Ovary (tissue), 3 donors: Measurements from ENCODE around the gene HNRNPLL.

Experiments used
- POLR2A ChIP-seq: fragments of 450-650 bp; IDR thresholded peaks from one replicate; pipeline ENCODE4 v1.6.1; 2017; ENCODE audit warnings: antibody characterized with exemption, mild to moderate bottlenecking, moderate library complexity
- TF ChIP-seq, protein P1 (sequence below), 3 donors: fragments of 450-650 bp in 2 of 3; fragments of 200-600 bp in 1 of 3; IDR thresholded peaks; one replicate each; pipeline versions ENCODE4 v1.5.1 to v1.8.0; 2016 to 2022; ENCODE audit warnings: antibody characterized with exemption in 3 of 3, mild to moderate bottlenecking in 1 of 3
- donor health status: DM: no; HTN: no; CAD: no.

DNA sequence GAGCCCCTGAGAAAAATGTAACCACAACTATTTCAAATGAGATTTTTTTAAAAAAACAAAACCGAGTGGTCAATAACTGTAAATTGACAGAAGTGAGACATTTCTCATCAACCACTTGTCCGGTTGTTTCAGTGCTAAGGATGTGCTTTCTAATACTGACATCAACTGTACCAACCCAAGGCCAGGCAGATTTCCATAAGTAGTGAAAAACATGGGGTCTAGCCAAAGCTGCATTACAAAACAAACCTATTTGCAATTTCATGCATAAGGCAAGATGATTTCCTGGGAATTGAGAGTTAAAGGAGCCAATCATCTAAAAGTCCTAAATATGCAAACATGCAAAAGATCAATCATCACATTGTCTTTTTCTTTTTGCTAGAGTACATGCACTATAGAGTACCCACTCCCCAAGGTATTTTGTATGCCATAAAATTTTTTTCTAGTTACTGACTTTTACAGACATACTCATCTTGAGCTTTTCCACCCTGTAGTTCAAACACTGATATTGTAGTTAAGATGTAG lies 22.6 kb downstream of the HNRNPLL start:
- TF ChIP-seq POLR2A = no peak
- TF ChIP-seq, protein P1, sequence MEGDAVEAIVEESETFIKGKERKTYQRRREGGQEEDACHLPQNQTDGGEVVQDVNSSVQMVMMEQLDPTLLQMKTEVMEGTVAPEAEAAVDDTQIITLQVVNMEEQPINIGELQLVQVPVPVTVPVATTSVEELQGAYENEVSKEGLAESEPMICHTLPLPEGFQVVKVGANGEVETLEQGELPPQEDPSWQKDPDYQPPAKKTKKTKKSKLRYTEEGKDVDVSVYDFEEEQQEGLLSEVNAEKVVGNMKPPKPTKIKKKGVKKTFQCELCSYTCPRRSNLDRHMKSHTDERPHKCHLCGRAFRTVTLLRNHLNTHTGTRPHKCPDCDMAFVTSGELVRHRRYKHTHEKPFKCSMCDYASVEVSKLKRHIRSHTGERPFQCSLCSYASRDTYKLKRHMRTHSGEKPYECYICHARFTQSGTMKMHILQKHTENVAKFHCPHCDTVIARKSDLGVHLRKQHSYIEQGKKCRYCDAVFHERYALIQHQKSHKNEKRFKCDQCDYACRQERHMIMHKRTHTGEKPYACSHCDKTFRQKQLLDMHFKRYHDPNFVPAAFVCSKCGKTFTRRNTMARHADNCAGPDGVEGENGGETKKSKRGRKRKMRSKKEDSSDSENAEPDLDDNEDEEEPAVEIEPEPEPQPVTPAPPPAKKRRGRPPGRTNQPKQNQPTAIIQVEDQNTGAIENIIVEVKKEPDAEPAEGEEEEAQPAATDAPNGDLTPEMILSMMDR (IDR thresholded peaks at IDR 0.05) = no peak
